ENCODE measurements around the gene TLE2.
A peak's percentile ranks its signal among the peaks of the same experiment; 100 is the strongest.

The TLE2 gene

DNA sequence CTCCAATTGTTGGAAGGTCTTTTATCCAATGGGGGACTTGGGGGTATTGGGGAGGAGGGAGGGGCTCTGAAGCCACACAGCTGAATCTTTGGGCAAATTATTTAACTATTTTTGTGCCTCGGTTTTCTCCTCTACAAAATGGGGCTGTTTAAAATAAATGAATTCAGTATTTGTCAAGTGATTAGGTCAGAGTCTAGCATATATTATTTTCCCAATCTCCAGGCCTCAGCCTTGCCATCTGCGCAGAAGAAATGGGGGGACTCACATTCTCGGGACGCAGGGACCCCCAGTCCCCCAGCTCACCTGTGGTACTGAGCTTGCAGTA lies 31.7 kb upstream of the TLE2 start:
- no peak for DNase-seq (ENCODE audit: low read depth)
- TF ChIP-seq, protein P1, sequence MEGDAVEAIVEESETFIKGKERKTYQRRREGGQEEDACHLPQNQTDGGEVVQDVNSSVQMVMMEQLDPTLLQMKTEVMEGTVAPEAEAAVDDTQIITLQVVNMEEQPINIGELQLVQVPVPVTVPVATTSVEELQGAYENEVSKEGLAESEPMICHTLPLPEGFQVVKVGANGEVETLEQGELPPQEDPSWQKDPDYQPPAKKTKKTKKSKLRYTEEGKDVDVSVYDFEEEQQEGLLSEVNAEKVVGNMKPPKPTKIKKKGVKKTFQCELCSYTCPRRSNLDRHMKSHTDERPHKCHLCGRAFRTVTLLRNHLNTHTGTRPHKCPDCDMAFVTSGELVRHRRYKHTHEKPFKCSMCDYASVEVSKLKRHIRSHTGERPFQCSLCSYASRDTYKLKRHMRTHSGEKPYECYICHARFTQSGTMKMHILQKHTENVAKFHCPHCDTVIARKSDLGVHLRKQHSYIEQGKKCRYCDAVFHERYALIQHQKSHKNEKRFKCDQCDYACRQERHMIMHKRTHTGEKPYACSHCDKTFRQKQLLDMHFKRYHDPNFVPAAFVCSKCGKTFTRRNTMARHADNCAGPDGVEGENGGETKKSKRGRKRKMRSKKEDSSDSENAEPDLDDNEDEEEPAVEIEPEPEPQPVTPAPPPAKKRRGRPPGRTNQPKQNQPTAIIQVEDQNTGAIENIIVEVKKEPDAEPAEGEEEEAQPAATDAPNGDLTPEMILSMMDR (IDR thresholded peaks at IDR 0.05; ENCODE audit: control insufficient read depth, extremely low read depth, insufficient read depth) = no peak
- H3K4me3 ChIP-seq (ENCODE audit: low read depth, low read length) = peak overlapping the region; percentile 77

DNA sequence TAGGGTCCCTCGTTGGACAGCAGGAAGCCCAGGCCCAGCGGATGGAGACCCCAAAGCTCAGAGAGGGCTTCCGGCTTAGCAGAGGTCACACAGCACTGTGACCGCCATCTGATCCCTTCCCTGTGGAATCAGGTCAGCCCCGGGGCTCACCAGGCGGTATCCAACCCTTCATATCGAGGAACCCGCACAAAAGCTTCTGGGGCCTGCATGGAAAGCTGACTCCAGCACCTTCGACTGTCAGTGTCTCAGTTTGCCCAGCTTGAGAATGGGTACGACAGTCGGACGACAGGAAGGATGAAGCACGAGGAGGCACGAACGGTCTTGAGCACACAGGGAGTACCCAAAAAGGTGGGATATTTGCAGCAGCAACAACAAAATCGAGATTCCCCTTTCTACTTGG lies 30.6 kb upstream of the TLE2 start:
- H3K4me3 ChIP-seq (ENCODE audit: low read depth, low read length) = no peak overlapping the region
- TF ChIP-seq, protein P1 (IDR thresholded peaks at IDR 0.05; ENCODE audit: control insufficient read depth, extremely low read depth, insufficient read depth) = no peak
- no peak for DNase-seq (ENCODE audit: low read depth)

DNA sequence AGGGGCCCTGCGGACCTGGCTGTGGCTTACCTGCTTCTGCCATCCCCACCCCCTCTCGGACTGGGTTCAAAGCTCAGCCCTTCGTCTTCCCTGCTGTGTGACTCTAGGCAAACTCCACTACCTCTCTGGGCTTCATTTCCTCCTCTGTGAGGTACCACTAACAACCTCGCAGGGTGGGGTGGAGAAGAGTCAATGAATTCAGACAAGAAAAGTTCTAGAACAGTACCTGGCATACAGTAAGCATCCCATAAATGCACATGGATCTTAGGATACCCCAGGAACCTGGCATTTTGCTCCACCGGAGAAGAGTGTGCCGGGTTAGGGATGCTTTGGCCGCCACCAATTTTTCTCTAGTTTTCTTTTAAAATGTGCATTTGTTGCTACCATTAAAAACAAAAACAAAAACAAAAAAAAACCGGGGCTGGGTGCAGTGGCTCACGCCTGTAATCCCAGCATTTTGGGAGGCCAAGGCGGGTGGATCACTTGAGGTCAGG lies 29.8 kb upstream of the TLE2 start:
- TF ChIP-seq, protein P1 (IDR thresholded peaks at IDR 0.05; ENCODE audit: control insufficient read depth, extremely low read depth, insufficient read depth) = no peak
- DNase-seq (ENCODE audit: low read depth) = no peak
- H3K4me3 ChIP-seq (ENCODE audit: low read depth, low read length) = no peak overlapping the region

DNA sequence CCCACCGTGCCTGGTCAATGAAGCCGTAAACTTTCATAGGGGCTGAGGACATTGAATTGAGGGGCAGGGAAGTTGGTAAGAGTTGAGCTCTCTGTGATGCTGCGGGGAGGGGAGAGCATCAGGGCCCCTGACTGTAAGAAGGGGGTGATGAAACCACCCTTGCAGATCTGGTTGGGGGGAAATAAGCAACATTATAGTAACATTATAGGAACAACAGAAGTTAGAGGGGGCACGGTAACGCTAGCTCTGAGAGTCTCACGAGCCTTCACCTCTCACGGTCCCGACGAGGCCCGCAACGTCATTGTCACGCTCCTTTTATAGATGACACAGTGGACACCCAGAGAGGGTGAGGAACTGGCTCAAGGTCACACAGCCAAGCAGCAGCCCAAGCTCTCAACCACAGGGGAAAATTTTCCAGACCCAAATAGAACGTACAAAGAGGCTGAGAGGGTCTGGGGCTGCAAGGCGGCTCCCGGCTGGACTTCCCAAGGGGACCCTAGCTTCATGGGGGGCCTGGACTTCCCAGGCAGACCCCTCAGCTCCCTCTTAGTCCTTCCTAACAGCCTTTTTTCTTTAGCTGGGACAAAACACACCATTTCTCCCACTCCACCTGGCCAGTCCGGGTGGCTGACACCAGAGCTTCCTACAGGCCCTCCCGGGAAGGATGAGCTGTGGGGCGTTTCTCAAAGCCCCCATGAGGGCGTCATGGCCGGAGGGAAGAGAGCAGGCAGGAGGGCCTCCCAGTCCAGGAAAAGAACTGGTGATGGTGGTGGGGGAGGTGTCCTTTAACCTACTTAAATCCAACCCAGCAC lies 29.1 kb upstream of the TLE2 start:
- H3K4me3 ChIP-seq (ENCODE audit: low read depth, low read length) = no peak overlapping the region
- TF ChIP-seq, protein P1 (IDR thresholded peaks at IDR 0.05; ENCODE audit: control insufficient read depth, extremely low read depth, insufficient read depth) = no peak
- DNase-seq (ENCODE audit: low read depth) = no peak

DNA sequence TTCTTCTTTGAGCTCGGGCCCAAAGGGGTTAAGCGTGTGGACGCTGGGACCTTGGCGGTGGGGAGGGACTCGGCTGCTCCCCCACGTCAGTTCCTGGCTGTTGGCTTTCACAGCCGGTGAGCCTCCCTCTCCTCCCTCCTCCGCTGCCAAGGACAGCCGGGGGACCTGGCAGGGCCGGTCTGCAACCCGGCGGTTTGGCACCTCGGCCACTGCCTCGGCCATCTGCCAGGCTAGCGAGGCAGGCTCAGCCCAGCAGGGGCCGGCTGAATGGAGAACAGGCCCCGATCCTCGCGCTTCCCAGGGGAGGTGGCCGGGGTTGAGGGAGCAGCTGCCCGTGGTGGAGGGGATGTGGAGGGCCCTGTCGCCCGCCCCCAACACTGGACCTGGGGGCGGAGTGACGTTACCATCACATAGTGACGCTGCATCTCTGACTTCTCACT lies 28.2 kb upstream of the TLE2 start:
- peak; percentile 73 for DNase-seq (ENCODE audit: low read depth)

GRCh38 chr19:3056417-3057088 lies 27.5 kb upstream of the TLE2 start:
- H3K4me3 ChIP-seq (ENCODE audit: low read depth, low read length) = no peak overlapping the region
- TF ChIP-seq, protein P1 (IDR thresholded peaks at IDR 0.05; ENCODE audit: control insufficient read depth, extremely low read depth, insufficient read depth) = no peak
- DNase-seq (ENCODE audit: low read depth) = no peak

More for the DNA sequence above, 28.2 kb upstream of the TLE2 start:
- H3K4me3 ChIP-seq (ENCODE audit: low read depth, low read length) = 0 out of 2 replicates have a peak overlapping the region, but pooled peaks have one; percentile 3
- TF ChIP-seq, protein P1 (IDR thresholded peaks at IDR 0.05; ENCODE audit: control insufficient read depth, extremely low read depth, insufficient read depth) = no peak
